NCI-H2107 treated with DMSO at 0.1 percent for 48 hours (cell line): ENCODE data around the gene PKD2L1.
"Not testable (repeated sequence)": the region's sequence is repeated elsewhere in the genome, so short reads cannot be mapped to it uniquely, and the experiment has no call there.

Source experiments
- DNase-seq: peaks from one replicate; lab custom pipeline; 2025; ENCODE audit not compliant: unreplicated experiment; lab: John Stamatoyannopoulos, UW

Gene PKD2L1

DNA sequence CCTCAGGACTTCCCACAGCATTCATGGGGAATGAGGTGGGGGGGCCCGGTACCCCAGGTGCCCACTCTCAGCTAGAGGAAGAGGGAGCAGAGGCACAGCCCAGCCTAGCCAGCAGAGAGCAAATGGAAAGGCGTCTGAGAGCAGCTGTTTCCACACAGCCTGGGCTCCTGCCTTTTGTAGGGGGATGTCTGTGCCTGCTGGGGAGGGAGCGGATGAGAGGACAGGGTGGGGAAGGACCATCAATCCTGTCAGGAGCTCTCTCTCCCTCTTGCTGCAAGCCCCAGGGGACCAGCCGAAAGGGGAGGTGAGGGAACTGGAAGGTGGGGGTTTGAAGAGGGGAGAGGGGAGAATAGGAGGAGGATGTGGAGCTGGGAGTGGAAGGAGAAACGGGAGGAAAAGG, at the start of gene PKD2L1:
TSS of gene PKD2L1 (minus strand) at position 150 of the 400 bp plus-strand sequence. CDS start at position 25, 125 bp downstream.
- no peak for DNase-seq

DNA sequence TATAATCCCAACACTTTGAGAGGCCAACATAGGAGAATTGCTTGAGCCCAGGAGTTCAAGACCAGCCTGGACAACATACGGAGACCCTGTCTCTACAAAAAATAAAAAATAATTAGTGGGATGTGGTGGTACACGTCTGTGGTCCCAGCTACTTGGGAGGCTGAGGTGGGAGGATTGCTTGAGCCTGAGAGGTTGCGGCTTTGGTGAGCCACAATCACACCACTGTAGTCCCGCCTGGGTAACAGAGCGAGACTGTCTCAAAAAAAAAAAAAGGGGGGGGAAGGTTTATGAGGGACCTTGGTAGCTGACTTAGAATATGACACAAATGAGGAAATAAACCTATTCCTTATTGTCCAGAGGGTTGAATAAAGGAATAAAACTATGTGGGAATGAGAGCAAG, 47.8 kb upstream of the PKD2L1 start:
- no peak for DNase-seq

DNA sequence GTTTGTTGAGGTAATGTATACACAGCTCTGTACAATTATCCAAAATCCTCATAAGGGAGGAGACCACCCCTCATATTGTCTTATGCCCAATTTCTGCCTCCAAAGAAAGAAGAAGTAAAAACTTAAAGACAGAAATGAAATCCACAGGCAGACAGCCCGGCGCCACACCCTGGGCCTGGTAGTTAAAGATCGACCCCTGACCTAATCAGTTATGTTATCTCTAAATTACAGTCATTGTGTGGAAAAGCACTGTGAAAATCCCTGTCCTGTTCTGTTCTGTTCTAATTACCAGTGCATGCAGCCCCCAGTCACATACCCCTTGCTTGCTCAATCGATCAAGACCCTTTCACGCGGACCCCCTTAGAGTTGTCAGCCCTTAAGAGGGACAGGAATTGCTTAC, 46.6 kb upstream of the PKD2L1 start:
- DNase-seq = not testable (repeated sequence)

DNA sequence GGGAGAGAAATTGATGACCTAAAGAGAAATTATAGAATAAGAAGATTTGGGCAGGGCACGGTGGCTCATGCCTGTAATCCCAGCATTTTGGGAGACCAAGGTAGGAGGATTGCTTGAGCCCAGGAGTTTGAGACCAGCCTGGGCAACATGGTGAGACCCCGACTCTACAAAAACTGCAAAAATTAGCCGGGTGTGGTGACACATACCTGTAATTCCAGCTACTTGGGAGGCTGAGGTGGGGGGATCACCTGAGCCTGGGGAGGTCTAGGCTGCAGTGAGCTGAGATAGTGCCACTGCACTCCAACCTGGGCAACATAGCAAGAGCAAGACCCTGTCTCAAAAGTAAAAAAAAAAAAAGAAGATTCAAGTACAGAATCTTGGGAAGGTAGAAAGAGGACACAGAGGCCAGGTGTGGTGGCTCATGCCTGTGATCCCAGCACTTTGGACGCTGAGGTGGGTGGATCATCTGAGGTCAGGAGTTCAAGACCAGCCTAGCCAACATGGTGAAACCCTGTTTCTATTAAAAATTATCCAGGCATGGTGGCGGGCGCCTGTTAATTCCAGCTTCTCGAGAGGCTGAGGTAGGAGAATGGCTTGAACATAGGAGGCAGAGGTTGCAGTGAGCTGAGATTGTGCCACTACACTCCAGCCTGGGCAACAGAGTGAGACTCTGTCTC, 44.8 kb upstream of the PKD2L1 start:
- DNase-seq = not testable (repeated sequence)

DNA sequence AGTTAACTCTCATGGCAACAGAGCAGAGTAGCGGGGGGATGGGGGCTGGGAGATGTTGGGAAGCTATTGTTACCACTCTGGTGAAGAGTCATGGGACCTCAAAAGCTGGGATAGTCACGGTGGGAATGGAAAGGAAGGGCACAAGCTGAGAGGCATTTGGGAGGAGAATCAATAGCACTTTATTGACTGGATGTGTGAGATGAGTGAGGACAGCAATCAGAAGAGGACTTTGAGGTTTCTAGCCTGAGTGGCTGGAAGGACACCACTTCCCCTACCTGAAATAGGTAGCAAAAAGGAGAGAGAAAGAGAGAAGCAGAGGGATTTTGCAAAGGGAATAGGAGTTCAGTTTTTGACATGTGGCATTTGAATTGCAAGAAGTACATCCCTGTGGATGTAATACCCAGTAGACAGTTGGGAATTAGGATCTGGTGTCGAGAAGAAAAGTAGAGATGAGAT, 44.2 kb upstream of the PKD2L1 start:
- no peak for DNase-seq

DNA sequence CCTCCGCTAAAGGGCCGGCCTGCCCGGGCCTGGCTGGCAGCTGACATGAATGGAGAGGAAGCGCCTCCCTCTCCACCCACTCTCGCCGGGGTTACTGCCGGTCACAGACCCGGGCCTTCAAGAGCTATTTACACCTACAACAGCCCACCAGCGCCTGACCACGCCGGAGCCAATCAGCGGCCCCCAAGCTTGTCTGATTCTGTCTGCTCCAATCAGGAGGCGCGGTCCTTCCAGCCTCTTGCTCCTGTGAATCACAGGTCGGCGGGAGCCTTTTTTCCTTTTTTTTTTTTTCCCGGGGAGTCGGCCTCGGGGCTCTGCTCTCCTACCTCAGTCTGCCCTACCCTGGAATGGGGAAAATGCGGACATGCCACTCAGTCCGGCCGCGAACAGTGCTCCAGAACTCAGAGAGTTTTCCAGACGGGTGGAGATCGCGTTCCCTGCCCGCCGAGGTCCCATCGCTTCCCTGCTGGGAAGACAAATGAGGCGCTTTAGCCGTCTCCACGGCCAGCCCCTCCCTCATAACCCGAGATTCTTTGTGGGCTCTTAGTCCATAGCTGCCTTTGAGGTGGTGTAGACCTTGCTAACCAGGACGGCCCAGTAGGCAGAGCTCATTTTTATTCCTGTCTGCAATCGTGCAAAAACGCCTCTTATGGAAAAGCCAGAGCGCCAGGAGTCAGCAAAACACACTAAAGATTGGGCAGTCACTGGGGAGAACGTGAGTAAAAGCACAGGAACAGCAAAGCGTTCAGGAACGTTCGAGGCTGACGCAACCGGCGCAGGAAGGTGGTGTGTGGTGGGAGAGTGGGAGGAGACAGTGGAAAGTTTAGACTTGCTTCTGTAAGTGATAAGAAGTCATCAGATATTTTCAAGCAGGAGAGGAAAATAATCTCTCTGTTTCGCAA, 43.5 kb upstream of the PKD2L1 start:
- DNase-seq = peak; percentile 84

DNA sequence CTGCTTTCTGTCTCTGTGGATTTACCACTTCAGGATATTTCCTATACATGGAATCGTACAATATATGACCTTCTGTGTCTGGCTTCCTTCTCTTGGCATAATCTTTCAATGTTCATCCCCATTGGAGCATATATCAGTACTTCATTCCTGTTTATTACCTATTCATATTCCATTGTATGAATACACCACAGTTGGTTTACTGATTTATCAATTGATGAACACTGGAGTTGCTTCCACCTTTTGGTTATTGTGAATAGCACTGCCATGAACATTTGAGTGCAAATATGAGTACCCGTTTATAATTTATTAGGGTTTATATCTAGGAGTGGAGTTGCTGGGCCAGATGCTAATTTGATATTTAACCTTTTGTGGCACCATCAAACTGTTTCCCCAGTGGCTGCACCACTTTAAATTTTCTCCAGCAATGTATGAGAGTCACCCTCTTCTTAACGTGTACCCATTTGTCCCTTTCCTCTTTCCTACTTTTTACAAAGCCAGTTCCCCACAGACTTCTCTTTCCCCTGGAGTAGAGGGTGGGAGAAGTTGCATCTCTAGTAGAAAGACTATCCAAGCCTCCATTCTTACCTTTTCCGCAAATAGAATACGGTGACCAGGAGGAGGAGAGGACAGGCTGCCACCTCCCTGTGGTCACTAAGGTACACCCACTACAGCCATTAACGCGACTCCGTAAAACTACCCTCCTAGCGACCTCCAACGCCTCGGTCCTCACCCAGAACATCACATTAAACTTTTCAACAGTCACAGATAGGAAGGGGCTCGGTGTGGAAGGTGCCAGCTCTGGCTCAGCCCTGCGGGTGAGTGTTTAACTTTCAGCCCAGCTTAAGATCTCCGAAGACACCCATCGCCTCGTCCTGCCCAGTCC, 42.6 kb upstream of the PKD2L1 start:
- DNase-seq = peak; percentile 32

DNA sequence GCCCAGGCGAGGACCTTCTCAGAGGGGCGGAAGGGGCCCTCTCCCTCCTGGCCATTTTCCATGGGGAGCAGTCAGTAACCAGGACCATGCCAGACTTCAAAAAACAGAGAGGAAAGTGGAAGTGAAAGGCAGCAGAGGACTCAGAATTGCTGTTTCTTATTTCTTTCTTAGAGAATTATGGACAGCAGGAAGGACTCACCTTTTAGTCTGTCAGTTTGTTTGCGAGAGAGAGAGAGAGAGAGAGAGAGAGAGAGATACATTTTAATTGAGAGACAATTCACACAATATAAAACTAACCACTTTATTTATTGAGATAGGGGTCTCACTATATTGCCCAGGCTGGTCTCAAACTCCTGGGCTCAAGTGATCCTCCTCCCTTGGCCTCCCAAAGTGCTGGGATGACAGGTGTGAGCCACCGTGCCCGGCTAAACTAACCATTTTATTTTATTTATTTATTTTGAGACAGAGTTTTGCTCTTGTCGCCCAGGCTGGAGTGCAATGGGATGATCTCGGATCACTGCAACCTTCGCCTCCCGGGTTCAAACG, 41.5 kb upstream of the PKD2L1 start:
- DNase-seq = no peak

DNA sequence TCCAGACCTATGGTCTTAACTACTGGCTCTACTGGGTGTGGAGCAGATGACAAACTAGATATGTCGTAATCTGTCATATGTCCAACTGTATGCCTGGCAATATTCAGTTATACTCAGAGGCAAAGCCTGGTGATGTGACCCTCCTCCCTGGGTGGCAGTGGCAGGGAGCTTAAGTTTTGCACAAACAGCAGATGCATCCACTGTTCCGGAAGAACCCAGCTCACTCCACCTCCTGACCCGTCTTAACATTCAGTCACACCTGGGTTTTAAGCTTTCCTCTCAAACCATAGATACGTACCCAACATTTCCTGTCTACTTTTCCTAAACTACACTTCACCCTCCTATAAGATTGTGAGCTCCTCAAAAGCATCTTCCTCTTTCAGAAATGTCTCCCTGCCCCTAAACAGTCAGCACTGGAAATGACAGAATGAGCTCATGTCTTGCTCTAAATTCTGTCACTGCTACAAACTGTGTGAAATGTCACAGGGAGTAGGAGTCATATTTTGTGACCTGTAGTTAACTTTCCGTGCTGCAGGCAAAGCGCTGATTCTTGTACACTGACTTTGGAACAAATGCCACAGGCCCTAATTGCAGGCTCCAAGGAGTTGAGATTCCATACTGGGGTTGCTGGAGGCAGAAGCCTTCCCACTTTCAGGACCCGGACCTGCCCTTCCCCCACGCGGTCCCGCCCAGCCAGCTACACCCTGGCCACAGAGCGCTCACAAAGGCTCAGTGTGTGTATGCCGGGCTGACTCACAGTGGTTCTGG, 40.9 kb upstream of the PKD2L1 start:
- DNase-seq = peak; percentile 2

DNA sequence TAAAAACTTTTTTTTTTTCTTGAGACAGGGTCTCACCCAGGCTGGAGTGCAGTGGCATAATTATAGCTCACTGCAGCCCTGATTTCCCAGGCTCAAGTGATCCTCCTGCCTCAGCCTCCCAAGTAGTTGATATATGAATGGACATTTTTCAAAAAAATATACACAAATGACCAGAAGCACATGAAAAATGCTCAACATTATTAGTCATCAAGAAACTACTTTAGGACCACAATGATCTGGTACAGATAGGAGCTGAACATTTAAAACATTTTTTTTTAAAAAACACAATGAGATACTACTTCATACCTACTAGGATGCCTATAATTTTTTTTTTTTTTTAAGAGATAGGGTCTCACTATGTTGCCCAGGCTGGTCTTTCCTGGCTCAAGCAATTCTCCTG, 38.7 kb upstream of the PKD2L1 start:
- no peak for DNase-seq

DNA sequence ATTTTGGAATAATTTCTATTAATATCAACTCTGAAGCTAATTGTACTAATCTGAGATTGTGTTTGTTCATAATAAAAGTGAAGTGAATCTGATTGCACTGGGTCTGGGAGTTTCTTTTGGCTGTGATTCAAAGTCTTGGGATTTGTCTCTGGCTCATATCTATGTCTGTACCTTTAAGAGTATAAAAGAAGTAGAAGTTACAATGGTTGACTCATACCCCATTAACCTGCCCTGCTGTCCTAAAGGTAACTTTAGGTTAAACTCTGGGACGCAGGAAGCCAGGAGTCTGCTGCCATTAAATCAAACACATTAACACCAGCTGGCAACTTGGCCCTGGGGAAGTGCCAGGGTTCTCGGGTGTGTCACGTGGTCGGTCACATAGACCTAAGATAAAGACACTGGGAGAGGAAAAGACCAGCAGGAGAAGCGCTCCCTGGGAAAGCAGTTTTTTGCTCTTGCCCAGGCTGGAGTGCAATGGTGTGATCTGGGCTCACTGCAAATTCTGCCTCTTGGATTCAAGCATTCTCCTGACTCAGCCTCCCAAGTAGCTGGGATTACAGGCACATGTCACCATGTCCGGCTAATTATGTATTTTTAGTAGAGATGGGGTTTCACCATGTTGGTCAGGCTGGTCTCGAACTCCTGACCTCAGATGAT, 34.8 kb upstream of the PKD2L1 start:
- DNase-seq = peak; percentile 54

DNA sequence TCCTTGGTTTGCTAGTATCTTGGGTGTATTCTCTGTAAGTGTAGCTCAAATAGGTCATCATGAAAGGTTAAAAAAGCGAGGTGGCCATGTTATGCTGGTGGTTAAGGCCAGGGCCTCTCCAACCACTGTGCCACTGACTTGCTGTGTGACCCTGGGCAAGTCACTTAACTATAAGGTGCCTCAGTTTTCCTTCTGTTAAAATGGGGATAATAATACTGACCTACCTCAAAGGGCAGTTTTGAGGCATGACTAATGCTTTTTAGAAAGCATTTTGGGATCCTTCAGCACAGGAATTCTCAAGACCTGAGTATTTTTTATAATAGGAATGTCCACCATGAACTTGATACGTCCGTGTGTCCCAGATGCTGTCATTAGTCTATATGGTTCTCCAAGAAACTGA, 34.1 kb upstream of the PKD2L1 start:
- no peak for DNase-seq

DNA sequence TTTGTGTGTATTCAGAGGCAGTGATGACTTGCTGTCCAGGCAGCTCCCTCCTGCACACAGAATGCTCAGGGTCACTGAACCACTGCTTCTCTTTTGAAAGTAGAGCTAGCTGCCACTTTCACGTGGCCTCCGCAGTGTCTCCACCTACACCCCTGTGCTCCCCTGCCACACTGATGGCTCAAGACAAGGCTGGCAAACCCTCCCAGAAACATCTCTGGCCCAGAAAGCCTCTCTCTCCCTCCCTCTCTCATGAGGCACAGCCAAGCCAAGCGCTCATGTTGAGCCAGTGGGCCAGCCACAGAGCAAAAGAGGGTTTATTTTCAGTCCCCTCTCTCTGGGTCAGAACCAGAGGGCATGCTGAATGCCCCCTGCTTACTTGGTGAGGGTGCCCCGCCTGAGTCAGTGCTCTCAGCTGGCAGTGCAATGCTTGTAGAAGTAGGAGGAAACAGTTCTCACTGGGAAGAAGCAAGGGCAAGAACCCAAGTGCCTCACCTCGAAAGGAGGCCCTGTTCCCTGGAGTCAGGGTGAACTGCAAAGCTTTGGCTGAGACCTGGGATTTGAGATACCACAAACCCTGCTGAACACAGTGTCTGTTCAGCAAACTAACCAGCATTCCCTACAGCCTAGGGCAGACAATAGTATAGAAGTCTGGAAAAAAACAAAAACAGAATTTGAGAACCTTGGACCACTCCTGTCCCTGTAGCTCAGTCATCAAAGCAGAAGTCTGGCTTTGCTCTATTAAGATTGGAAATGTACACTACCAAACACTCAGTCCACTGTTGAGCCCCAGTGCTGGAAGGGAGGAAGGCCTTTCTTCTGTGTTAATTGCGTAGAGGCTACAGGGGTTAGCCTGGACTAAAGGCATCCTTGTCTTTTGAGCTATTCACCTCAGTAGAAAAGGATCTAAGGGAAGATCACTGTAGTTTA, 32.8 kb upstream of the PKD2L1 start:
- DNase-seq = no peak

DNA sequence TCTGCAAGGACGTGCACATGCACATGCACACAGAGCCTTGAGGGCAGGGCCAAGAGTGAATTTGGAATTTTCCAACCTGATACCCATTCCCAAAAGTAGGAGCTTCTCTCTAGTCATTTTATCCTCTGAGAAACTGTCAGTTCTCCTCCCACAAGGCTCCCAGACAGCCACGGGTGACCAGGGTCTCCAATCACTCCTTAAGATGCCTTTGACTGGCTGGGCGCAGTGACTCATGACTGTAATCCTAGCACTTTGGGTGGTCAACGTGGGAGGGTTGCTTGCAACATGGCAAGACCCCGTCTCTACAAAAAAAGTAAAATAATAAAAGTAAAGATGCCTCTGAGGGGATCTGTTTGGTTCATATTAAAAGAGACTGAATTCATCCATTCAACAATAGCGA, 30.2 kb upstream of the PKD2L1 start:
- DNase-seq = no peak

DNA sequence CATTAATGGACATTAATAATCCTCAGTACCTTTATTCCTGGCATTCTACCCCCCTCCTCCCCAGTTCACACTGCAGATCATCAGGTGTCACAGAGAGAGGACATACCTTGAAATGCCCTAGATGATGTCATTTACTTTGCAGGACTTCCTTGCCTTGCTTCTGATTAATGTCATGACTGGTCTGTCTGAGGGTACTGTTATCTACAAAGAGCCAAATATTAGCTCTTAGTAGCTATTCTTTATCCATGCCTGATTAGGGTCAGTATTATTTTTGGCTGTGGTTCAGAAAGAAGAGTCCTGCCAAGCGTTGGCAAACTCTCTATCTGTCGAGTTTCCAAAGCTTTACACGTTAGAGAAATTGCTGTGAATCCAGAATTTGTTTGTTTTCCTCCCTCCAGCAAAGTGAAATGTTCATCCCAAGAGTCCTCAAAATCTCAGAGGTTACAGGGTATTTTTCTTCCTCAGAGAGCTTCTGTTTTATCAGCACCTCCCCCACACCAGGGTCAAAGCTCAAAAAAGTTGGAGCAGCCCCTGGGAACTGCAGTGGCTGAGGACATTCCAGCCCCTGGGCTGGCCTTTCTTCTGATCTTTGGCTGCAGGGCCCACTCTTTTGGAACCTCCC, 29.6 kb upstream of the PKD2L1 start:
- no peak for DNase-seq

DNA sequence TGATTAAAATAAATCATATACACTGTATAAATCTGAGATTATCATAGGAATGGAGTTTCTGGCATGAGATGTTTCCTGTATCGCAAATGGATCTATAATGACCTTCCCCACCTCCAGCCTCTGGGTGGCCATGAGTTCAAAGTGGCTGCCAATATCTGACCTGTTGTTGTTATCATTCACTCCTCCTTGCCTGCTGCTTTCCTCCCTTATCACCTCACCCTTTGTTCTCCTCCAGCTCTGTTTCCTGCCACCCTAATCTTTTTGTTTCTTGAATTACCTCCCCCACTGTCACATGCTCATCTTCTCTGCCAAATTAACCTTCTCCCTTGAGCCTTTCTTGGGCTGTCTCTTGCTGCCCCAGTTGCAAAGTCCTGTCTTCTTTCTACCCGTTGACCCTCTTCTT, 29.0 kb upstream of the PKD2L1 start:
- DNase-seq = no peak

DNA sequence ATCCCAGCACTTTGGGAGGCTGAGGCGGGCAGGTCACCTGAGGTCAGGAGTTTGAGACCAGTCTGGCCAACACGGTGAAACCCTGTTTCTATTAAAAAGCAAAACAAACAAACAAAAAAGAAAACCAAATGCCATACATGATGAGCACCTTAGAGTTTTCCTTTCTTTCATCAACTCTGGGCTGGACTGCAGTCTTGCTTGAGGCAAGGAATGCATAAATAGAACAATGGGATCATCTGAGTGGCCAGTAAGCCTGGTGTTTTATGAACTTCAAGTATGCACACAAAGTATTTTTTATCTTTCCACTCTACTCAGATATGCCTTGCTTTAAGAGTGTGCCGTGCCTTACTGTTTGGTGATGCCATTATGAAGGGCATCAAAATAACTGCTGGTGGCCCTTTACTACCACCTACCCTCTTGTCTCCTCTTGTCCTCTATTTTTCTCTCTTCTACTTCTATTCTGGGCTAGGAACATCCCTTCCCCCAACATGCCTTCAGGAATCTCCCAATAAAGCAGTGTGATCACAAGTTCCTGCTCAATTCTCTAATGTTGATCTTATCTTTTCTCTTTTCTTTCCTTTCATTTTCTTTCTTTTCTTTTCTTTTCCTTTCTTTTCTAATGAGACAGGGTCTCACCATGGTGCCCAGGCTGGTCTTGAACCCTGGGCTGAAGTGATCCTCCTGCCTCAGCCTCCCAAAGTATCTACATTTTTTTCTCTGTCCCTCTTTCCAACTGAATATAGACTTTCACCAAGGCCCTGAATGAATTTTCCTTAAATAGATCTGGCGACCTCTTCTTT, 27.2 kb upstream of the PKD2L1 start:
- DNase-seq = no peak
